GOT3 (cell line): Measurements from ENCODE around the gene PCDHB7.
"Not testable (repeated sequence)": the region's sequence is repeated elsewhere in the genome, so short reads cannot be mapped to it uniquely, and the experiment has no call there.

ENCODE experiments used
- DNase-seq: peaks from one replicate; lab custom pipeline; 2025; ENCODE audit warnings: mixed read lengths; lab: John Stamatoyannopoulos, UW

PCDHB7 gene

GRCh38 chr5:141172381-141173204 lies at the start of gene PCDHB7:
PCDHB7 (plus strand) TSS chr5:141172644; CDS start chr5:141172836, 192 bp downstream.
- no peak for DNase-seq

- not testable (repeated sequence) for DNase-seq
Measured at GRCh38 chr5:141123396-141124135, 48.9 kb upstream of the PCDHB7 start.

GRCh38 chr5:141127305-141127704 lies 45.1 kb upstream of the PCDHB7 start:
- DNase-seq = no peak

- no peak for DNase-seq
Measured at GRCh38 chr5:141135030-141135717, 37.3 kb upstream of the PCDHB7 start, which contains the start of gene PCDHB5. PCDHB5 (plus strand) TSS chr5:141135206; CDS start chr5:141135435, 229 bp downstream.

GRCh38 chr5:141135718-141136266 lies 36.7 kb upstream of the PCDHB7 start:
- DNase-seq = no peak

- DNase-seq = not testable (repeated sequence)
Measured at GRCh38 chr5:141137346-141137745, 35.1 kb upstream of the PCDHB7 start.

- DNase-seq = no peak
Measured at GRCh38 chr5:141149812-141150211, 22.6 kb upstream of the PCDHB7 start, which contains the start of gene PCDHB6. PCDHB6 (plus strand) TSS chr5:141150057; CDS start chr5:141150258, 201 bp downstream.

GRCh38 chr5:141150224-141150992 lies 22.0 kb upstream of the PCDHB7 start:
- no peak for DNase-seq

GRCh38 chr5:141150993-141151325 lies 21.5 kb upstream of the PCDHB7 start:
- no peak for DNase-seq

GRCh38 chr5:141151632-141152031 lies 20.8 kb upstream of the PCDHB7 start:
- not testable (repeated sequence) for DNase-seq

GRCh38 chr5:141152096-141152495 lies 20.3 kb upstream of the PCDHB7 start:
- not testable (repeated sequence) for DNase-seq

GRCh38 chr5:141155540-141156374 lies 16.7 kb upstream of the PCDHB7 start:
- no peak for DNase-seq

GRCh38 chr5:141157356-141157755 lies 15.1 kb upstream of the PCDHB7 start:
- DNase-seq = not testable (repeated sequence)

GRCh38 chr5:141157901-141158300 lies 14.5 kb upstream of the PCDHB7 start:
- DNase-seq = not testable (repeated sequence)

- not testable (repeated sequence) for DNase-seq
Measured at GRCh38 chr5:141174291-141175104, 2.1 kb downstream of the PCDHB7 start.

GRCh38 chr5:141175933-141176332 lies 3.5 kb downstream of the PCDHB7 start:
- no peak for DNase-seq

GRCh38 chr5:141177577-141178191 lies 5.2 kb downstream of the PCDHB7 start, which contains the start of gene PCDHB8:
PCDHB8 (plus strand) TSS chr5:141177790; CDS start chr5:141178035, 245 bp downstream.
- peak; percentile 56 for DNase-seq

- DNase-seq = not testable (repeated sequence)
Measured at GRCh38 chr5:141179371-141179770, 6.9 kb downstream of the PCDHB7 start.

GRCh38 chr5:141179876-141180275 lies 7.4 kb downstream of the PCDHB7 start:
- DNase-seq = not testable (repeated sequence)
